ENCODE results near the gene CFC1B.
"Not testable (repeated sequence)": the region's sequence is repeated elsewhere in the genome, so short reads cannot be mapped to it uniquely, and the experiment has no call there.

The CFC1B gene

GRCh38 chr2:130543785-130544528, 22.9 kb downstream of the CFC1B start:
- H3K27ac Mint-ChIP-seq; H3K27me3 Mint-ChIP-seq (ENCODE audit: low read depth); H3K4me1 Mint-ChIP-seq; H3K4me3 Mint-ChIP-seq; H3K36me3 Mint-ChIP-seq (ENCODE audit: low read depth); H3K9me3 Mint-ChIP-seq: not testable (repeated sequence)

GRCh38 chr2:130544978-130545377, 24.0 kb downstream of the CFC1B start:
- not testable (repeated sequence) for H3K36me3 Mint-ChIP-seq (ENCODE audit: low read depth); H3K4me3 Mint-ChIP-seq; H3K4me1 Mint-ChIP-seq; H3K9me3 Mint-ChIP-seq; H3K27ac Mint-ChIP-seq; H3K27me3 Mint-ChIP-seq (ENCODE audit: low read depth)

- not testable (repeated sequence) for H3K27ac Mint-ChIP-seq; H3K27me3 Mint-ChIP-seq (ENCODE audit: low read depth); H3K9me3 Mint-ChIP-seq; H3K4me1 Mint-ChIP-seq; H3K36me3 Mint-ChIP-seq (ENCODE audit: low read depth); H3K4me3 Mint-ChIP-seq
These were observed 27.4 kb downstream of the CFC1B start for GRCh38 chr2:130548418-130548817.

GRCh38 chr2:130549475-130549874, 28.5 kb downstream of the CFC1B start:
- H3K9me3 Mint-ChIP-seq; H3K4me1 Mint-ChIP-seq; H3K27ac Mint-ChIP-seq; H3K27me3 Mint-ChIP-seq (ENCODE audit: low read depth); H3K36me3 Mint-ChIP-seq (ENCODE audit: low read depth); H3K4me3 Mint-ChIP-seq: not testable (repeated sequence)

GRCh38 chr2:130554178-130554577, 33.2 kb downstream of the CFC1B start:
- H3K36me3 Mint-ChIP-seq (ENCODE audit: low read depth); H3K4me1 Mint-ChIP-seq; H3K27ac Mint-ChIP-seq; H3K27me3 Mint-ChIP-seq (ENCODE audit: low read depth); H3K9me3 Mint-ChIP-seq; H3K4me3 Mint-ChIP-seq: not testable (repeated sequence)

- not testable (repeated sequence) for H3K9me3 Mint-ChIP-seq; H3K36me3 Mint-ChIP-seq (ENCODE audit: low read depth); H3K27me3 Mint-ChIP-seq (ENCODE audit: low read depth); H3K4me3 Mint-ChIP-seq; H3K27ac Mint-ChIP-seq; H3K4me1 Mint-ChIP-seq
These were observed 35.4 kb downstream of the CFC1B start for GRCh38 chr2:130556441-130556840.

- H3K36me3 Mint-ChIP-seq (ENCODE audit: low read depth); H3K4me1 Mint-ChIP-seq; H3K27ac Mint-ChIP-seq; H3K4me3 Mint-ChIP-seq; H3K27me3 Mint-ChIP-seq (ENCODE audit: low read depth); H3K9me3 Mint-ChIP-seq: not testable (repeated sequence)
These were observed 45.1 kb downstream of the CFC1B start for GRCh38 chr2:130566165-130566564.

GRCh38 chr2:130571929-130572328, 50.9 kb downstream of the CFC1B start:
- H3K36me3 Mint-ChIP-seq (ENCODE audit: low read depth); H3K4me1 Mint-ChIP-seq; H3K27ac Mint-ChIP-seq; H3K27me3 Mint-ChIP-seq (ENCODE audit: low read depth); H3K4me3 Mint-ChIP-seq; H3K9me3 Mint-ChIP-seq: not testable (repeated sequence)

- H3K27ac Mint-ChIP-seq; H3K36me3 Mint-ChIP-seq (ENCODE audit: low read depth); H3K9me3 Mint-ChIP-seq; H3K27me3 Mint-ChIP-seq (ENCODE audit: low read depth); H3K4me3 Mint-ChIP-seq; H3K4me1 Mint-ChIP-seq: not testable (repeated sequence)
These were observed 53.2 kb downstream of the CFC1B start for GRCh38 chr2:130574230-130574629.

- not testable (repeated sequence) for H3K4me1 Mint-ChIP-seq; H3K4me3 Mint-ChIP-seq; H3K9me3 Mint-ChIP-seq; H3K27ac Mint-ChIP-seq; H3K27me3 Mint-ChIP-seq (ENCODE audit: low read depth); H3K36me3 Mint-ChIP-seq (ENCODE audit: low read depth)
These were observed 55.3 kb downstream of the CFC1B start for GRCh38 chr2:130576209-130576784.

- H3K27ac Mint-ChIP-seq; H3K4me1 Mint-ChIP-seq; H3K36me3 Mint-ChIP-seq (ENCODE audit: low read depth); H3K9me3 Mint-ChIP-seq; H3K4me3 Mint-ChIP-seq; H3K27me3 Mint-ChIP-seq (ENCODE audit: low read depth): not testable (repeated sequence)
These were observed 56.5 kb downstream of the CFC1B start for GRCh38 chr2:130577559-130577958.
